Neutrophil (primary cell): Measurements from ENCODE around the gene GABBR2.

ENCODE experiments used
- H3K27ac ChIP-seq: fragments of 200-600 bp; sonication (generic); 2 replicates; pipeline ENCODE4 v1.5.1; 2016; ENCODE audit warnings: mild to moderate bottlenecking, moderate library complexity
- H3K27me3 ChIP-seq: fragments of 200-600 bp; sonication (generic); 2 replicates; pipeline ENCODE4 v1.6.0; 2016; ENCODE audit warnings: mild to moderate bottlenecking
- H3K36me3 ChIP-seq: fragments of 200-600 bp; sonication (generic); 2 replicates; pipeline ENCODE4 v1.5.1; 2017
- H3K4me1 ChIP-seq, 2 experiments: fragments of 200-600 bp in 1 of 2; sonication (generic) in 1 of 2; 1 replicate in 1 of 2; 2 replicates in 1 of 2; pipeline versions ENCODE4 v1.5.1 to v1.6.1; 2013 to 2016; ENCODE audit warnings: low read depth in 1 of 2, low read length in 1 of 2, mild to moderate bottlenecking in 1 of 2, moderate library complexity in 1 of 2; ENCODE audit not compliant: control insufficient read depth in 1 of 2, insufficient read depth in 1 of 2
- H3K4me3 ChIP-seq, 2 experiments: fragments of 200-600 bp in 1 of 2; sonication (generic) in 1 of 2; 1 replicate in 1 of 2; 2 replicates in 1 of 2; pipeline ENCODE4 v1.5.1; 2013 to 2016; ENCODE audit warnings: low read depth in 1 of 2, low read length in 1 of 2, mild to moderate bottlenecking in 1 of 2, moderate library complexity in 1 of 2
- H3K9me3 ChIP-seq: fragments of 200-600 bp; sonication (generic); 2 replicates; pipeline ENCODE4 v1.5.1; 2016
- CTCF ChIP-seq: fragments of 200-600 bp; sonication (generic); IDR thresholded peaks from 2 replicates; pipeline ENCODE4 v1.5.1; 2016; ENCODE audit warnings: antibody characterized with exemption

The GABBR2 gene

GRCh38 chr9:98306384-98307145 lies 402.2 kb downstream of the GABBR2 start:
- Histone ChIP-seq H3K4me1 (no peaks in the 10 kb centered on the region), H3K27ac (no peak overlapping the region), H3K9me3 (no peaks in the 10 kb centered on the region), H3K27me3 (peaks cover 16% of the 10 kb centered on the region), H3K4me3 (no peak overlapping the region), H3K36me3 (no peaks in the 10 kb centered on the region)
- TF ChIP-seq CTCF: no peak

DNA sequence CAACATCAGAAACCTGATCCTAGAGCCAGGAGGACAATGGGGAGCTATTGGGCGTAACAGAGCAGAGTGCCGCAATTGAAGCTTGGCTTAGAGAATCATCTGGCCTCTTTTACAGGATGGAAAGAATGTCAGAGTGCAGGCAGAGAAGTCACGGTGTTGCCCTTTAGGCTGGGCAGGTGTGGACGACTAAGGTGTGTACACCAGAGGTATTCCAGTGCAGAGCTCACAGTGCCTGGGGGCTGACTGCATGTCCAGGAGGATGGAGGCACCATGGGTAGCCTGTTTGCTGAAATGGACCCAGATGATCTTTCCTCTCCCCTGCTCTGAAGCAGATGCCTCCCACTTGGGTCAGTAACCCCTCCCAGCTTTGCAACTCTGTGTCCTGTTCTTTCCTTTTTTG lies 404.4 kb downstream of the GABBR2 start:
- no peak for TF ChIP-seq CTCF
- Histone ChIP-seq H3K36me3 (no peaks in the 10 kb centered on the region), H3K27me3 (peaks cover 16% of the 10 kb centered on the region), H3K4me3 (no peak overlapping the region), H3K4me1 (no peaks in the 10 kb centered on the region), H3K9me3 (no peaks in the 10 kb centered on the region), H3K27ac (no peak overlapping the region)

DNA sequence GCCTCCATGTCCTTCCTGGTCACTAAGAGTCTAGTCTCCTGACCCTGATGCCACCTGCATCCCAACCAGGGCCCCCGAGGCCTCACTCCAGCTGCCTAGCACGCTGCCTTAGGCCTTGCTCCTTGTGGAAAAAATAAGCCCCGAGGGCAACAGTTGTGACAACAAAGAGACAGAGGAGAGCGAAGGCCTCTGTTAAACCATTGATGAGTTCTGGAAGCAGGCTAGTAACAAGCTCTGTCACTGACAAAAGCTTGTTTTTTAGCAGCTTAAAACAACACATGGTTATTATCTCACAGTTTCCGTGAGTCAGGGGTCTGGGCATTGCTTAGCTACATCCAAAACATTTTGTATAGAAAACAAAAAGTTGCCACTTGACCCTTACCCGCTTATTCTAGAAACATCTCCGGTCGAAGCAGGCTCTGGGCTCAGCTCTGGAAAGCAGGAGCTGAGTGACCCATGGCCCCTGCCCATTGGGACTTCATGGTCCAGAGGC lies 405.1 kb downstream of the GABBR2 start:
- Histone ChIP-seq H3K27ac (no peak overlapping the region), H3K4me3 (no peak overlapping the region), H3K4me1 (no peaks in the 10 kb centered on the region), H3K9me3 (no peaks in the 10 kb centered on the region), H3K36me3 (no peaks in the 10 kb centered on the region), H3K27me3 (peaks cover 13% of the 10 kb centered on the region)
- no peak for TF ChIP-seq CTCF

DNA sequence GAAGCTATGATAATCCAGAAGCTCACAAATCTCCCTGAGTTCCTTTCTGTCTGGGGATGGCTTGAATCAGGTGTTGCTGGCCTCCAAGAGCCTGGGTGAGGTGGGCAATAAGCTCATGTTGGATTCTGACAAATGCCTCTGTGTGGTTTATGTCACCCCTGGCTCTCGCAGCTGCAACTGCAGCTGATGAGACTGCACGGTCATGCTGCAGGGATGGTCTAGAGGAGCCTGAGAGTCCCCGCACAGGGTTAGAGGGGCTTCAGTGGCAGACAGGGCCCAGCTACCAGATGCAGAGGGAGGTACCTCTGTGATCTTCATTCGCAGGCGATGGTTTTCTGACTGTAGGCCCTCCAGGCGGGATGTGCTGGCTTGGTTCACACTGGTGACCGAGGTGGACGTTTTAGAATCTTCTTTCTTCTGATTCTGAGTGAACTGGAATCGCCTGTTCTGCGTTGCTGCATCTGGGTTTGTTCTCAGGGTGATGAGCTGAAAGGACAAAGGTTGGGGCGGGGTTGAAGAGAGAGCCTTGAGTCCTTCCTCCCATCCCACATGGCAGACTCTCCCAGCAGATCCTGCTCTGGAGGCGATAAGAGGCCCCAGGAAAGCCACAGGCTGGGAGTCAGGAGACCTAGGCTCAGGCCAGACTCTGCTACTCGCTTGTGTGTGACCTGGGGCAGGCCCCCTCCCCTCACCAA lies 405.6 kb downstream of the GABBR2 start:
- peaks cover 11% of the 10 kb centered on the region for H3K27me3 ChIP-seq
- no peak overlapping the region for H3K27ac ChIP-seq
- no peaks in the 10 kb centered on the region for H3K4me1 ChIP-seq
- no peaks in the 10 kb centered on the region for H3K9me3 ChIP-seq
- no peak overlapping the region for H3K4me3 ChIP-seq
- no peaks in the 10 kb centered on the region for H3K36me3 ChIP-seq
- no peak for TF ChIP-seq CTCF

- peaks cover 12% of the 10 kb centered on the region for H3K27me3 ChIP-seq
- TF ChIP-seq CTCF: no peak
- no peaks in the 10 kb centered on the region for H3K9me3 ChIP-seq
- no peaks in the 10 kb centered on the region for H3K4me1 ChIP-seq
- no peak overlapping the region for H3K4me3 ChIP-seq
- H3K27ac ChIP-seq: no peak overlapping the region
- no peaks in the 10 kb centered on the region for H3K36me3 ChIP-seq
These were observed 406.6 kb downstream of the GABBR2 start for GRCh38 chr9:98302150-98302549.
